ENCODE measurements around the gene DET1.
"Not testable (repeated sequence)": the region's sequence is repeated elsewhere in the genome, so short reads cannot be mapped to it uniquely, and the experiment has no call there.

Gene DET1

DNA sequence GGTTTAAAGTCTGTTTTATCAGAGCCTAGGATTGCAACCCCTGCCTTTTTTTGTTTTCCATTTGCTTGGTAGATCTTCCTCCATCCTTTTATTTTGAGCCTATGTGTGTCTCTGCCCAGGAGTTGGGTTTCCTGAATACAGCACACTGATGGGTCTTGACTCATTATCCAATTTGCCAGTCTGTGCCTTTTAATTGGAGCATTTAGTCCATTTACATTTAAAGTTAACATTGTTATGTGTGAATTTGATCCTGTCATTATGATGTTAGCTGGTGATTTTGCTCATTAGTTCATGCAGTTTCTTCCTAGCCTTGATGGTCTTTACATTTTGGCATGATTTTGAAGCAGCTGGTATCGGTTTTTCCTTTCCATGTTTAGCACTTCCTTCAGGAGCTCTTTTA lies 11.5 kb upstream of the DET1 start:
- in situ Hi-C loops (cut with MboI; ENCODE audit: low sequenced_read_pairs); H3K4me1 ChIP-seq; H3K4me3 ChIP-seq; H3K36me3 ChIP-seq (replicated peaks); DNase-seq (ENCODE audit: low spot score in 2 of 2); H3K27me3 ChIP-seq (ENCODE audit: low read depth): not testable (repeated sequence)
- H3K9me3 ChIP-seq = peaks cover 19% of the 10 kb centered on the region

DNA sequence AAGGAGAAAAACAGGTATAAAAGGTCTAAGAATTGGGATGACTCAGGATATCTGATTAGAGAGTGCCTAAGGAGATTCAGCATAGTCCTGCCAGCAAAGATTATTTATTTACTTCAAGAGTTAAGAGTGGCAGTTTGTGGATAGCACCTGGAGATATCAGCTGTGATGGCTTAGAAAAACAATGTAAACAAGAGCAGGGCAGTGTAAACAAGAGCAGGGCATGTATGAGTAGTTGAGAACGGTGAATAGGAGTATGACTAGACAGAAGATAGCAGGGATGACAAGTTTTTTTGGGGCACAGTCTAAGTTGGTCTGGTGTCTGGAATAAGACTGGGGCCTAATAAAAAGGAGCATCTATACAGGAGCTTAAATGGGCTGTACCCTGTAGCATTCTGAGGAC lies 1.5 kb upstream of the DET1 start:
- H3K36me3 ChIP-seq (replicated peaks); H3K9me3 ChIP-seq; H3K27me3 ChIP-seq (ENCODE audit: low read depth); H3K4me3 ChIP-seq; DNase-seq (ENCODE audit: low spot score in 2 of 2); in situ Hi-C loops (cut with MboI; ENCODE audit: low sequenced_read_pairs): not testable (repeated sequence)
- H3K4me1 ChIP-seq = peaks cover 12% of the 10 kb centered on the region

DNA sequence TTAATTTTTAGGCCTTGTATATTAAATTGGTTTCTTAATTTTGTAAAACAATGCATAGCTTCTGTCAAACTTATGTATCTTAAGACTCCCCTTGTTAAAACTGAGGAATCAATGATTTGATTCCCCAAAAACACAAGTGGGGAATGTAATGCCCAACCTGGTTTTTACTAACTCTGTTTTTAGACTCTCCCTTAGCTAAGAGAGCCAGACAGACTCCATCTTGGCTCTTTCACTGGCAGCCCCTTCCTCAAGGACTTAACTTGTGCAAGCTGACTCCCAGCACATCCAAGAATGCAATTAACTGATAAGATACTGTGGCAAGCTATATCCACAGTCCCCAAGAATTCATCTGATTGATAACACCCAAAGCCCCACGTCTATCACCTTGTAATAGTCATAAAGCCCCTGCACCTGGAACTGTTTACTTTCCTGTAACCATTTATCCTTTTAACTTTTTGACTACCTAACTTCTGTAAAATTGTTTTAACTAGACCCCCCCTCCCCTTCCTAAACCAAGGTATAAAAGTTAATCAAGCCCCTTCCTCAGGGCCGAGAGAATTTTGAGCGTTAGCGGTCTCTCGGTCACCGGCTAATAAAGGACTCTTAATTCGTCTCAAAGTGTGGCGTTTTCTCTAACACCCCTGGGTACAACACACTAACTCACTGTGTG lies 768 bp downstream of the DET1 start:
- H3K36me3 ChIP-seq (replicated peaks) = peaks cover 10% of the 10 kb centered on the region; the same call in 1 of the 2 replicates
- H3K4me1 ChIP-seq = peaks cover 31% of the 10 kb centered on the region
- DNase-seq (ENCODE audit: low spot score in 2 of 2); H3K27me3 ChIP-seq (ENCODE audit: low read depth); in situ Hi-C loops (cut with MboI; ENCODE audit: low sequenced_read_pairs); H3K9me3 ChIP-seq: not testable (repeated sequence)
- H3K4me3 ChIP-seq = peak overlapping the region; percentile 59

DNA sequence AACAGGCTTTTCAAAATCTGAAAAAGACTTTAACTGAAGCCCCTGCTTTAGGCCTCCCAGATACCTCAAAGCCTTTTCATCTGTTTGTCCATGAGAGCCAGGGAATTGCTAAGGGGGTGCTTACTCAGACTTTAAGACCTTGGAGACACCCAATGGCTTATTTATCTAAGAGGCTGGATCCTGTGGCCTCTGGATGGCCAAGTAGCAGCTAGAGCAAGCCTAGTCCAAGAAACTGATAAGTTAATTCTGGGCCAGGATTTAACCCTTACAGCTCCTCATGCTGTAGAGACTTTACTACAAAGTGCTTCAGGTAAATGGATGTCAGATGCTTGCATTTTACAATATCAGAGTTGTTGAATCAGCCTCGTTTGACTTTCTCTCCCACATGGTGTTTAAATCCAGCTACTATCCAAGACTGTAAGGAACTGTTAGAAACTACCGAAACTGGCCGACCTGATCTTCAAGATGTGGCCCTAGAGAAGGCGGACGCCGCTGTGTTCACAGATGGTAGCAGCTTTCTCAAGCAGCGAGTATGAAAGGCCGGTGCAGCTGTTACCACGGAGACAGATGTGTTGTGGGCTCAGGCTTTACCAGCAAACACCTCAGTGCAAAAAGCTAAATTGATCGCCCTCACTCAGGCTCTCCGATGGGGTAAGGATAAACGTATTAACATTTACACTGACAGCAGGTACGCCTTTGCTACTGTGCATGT lies 3.3 kb downstream of the DET1 start:
- no peaks in the 10 kb centered on the region; the same call in 1 of the 2 replicates for H3K9me3 ChIP-seq
- DNase-seq (ENCODE audit: low spot score in 2 of 2) = no peak
- in situ Hi-C loops (cut with MboI; ENCODE audit: low sequenced_read_pairs) = loop anchor here (5.0 kb wide), 1 partner anchor 66 kb away; no protein-coding TSS in a partner anchor
- peaks cover 13% of the 10 kb centered on the region for H3K36me3 ChIP-seq (replicated peaks)
- H3K27me3 ChIP-seq (ENCODE audit: low read depth) = no peaks in the 10 kb centered on the region
- peaks cover 46% of the 10 kb centered on the region for H3K4me1 ChIP-seq
- H3K4me3 ChIP-seq = no peak overlapping the region

DNA sequence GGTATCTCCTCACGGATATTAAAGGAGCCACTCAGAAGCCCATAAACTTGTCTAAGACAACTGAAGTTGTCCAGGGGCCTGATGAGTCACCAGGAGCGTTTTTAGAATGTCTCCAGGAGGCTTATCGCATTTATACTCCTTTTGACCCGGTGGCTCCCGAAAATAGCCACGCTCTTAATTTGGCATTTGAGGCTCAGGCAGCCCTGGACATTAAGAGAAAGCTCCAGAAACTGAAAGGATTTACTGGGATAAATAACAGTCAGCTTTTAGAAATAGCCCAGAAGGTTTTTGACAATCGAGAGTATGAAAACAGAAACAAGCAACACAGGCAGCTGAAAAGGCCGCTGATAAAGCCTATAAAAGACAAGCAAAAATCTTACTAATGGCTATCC lies 4.1 kb downstream of the DET1 start:
- peaks cover 46% of the 10 kb centered on the region for H3K4me1 ChIP-seq
- in situ Hi-C loops (cut with MboI; ENCODE audit: low sequenced_read_pairs) = loop anchor here (5.0 kb wide), 1 partner anchor 65 kb away; no protein-coding TSS in a partner anchor
- H3K36me3 ChIP-seq (replicated peaks) = peaks cover 13% of the 10 kb centered on the region
- H3K4me3 ChIP-seq = no peak overlapping the region
- peak; percentile 45 to 58 for DNase-seq (ENCODE audit: low spot score in 2 of 2)
- H3K27me3 ChIP-seq (ENCODE audit: low read depth) = no peaks in the 10 kb centered on the region
- no peaks in the 10 kb centered on the region; the same call in 1 of the 2 replicates for H3K9me3 ChIP-seq

DNA sequence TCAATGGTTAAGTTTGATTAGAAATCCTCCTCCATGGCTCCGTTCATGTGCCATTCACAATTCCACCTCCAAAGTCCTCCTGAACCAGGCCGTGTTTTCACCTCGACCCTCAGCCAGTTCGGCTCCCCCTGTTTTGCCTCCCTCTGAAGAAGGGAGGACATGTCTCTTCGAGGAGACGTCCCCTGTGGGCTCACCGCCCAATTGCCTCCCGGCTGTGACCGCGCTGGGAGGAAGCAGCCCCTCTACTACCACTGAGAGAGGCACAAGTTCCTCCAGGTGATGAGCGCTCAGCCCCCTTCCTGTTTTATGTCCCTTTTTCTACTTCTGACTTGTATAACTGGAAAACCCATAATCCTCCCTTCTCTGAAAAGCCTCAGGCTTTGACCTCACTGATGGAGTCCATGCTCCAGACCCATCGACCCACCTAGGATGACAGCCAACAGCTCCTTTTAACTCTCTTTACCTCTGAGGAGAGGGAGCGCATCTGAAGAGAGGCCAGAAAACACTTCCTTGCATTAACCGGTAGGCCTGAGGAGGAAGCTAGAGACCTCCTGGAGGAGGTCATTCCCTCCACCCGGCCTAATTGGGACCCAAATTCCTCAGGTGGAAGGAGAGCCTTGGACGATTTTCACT lies 4.7 kb downstream of the DET1 start:
- Histone ChIP-seq H3K4me1 (peaks cover 44% of the 10 kb centered on the region), H3K9me3 (no peaks in the 10 kb centered on the region; the same call in 1 of the 2 replicates), H3K36me3 (replicated peaks) (peaks cover 13% of the 10 kb centered on the region), H3K27me3 (ENCODE audit: low read depth) (no peaks in the 10 kb centered on the region), H3K4me3 (no peak overlapping the region; the same call in 1 of the 2 replicates)
- in situ Hi-C loops (cut with MboI; ENCODE audit: low sequenced_read_pairs) = loop anchor here (5.0 kb wide), 1 partner anchor 65 kb away; no protein-coding TSS in a partner anchor
- peak in 1 of 2 experiments; percentile 37 for DNase-seq (ENCODE audit: low spot score in 2 of 2)

DNA sequence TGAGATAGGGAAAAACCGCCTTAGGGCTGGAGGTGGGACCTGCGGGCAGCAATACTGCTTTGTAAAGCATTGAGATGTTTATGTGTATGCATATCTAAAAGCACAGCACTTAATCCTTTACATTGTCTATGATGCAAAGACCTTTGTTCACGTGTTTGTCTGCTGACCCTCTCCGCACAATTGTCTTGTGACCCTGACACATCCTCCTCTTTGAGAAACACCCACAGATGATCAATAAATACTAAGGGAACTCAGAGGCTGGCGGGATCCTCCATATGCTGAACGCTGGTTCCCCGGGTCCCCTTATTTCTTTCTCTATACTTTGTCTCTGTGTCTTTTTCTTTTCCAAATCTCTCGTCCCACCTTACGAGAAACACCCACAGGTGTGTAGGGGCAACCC lies 5.4 kb downstream of the DET1 start:
- H3K9me3 ChIP-seq; H3K4me3 ChIP-seq; H3K27me3 ChIP-seq (ENCODE audit: low read depth): not testable (repeated sequence)
- peaks cover 13% of the 10 kb centered on the region for H3K36me3 ChIP-seq (replicated peaks)
- peak; percentile 62 to 71 for DNase-seq (ENCODE audit: low spot score in 2 of 2)
- in situ Hi-C loops (cut with MboI; ENCODE audit: low sequenced_read_pairs) = loop anchor here (5.0 kb wide), 1 partner anchor 64 kb away; no protein-coding TSS in a partner anchor
- peaks cover 43% of the 10 kb centered on the region for H3K4me1 ChIP-seq

DNA sequence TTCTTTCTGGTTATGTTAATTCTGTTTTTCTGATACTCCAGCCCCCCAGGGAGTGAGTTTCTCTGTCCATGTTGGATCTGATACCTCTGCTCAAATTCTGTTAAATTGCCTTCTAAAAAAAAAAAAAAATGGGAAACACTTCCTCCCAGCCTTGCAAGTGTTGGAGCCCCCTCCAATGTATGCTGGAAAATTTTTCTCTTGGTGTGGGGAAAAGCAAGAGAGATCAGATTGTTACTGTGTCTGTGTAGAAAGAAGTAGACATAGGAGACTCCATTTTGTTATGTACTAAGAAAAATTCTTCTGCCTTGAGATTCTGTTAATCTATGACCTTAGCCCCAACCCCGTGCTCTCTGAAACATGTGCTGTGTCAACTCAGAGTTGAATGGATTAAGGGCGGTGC lies 6.1 kb downstream of the DET1 start:
- H3K36me3 ChIP-seq (replicated peaks) = peaks cover 13% of the 10 kb centered on the region
- in situ Hi-C loops (cut with MboI; ENCODE audit: low sequenced_read_pairs) = loop anchor here (5.0 kb wide), 1 partner anchor 63 kb away; no protein-coding TSS in a partner anchor
- peak in 1 of 2 experiments; percentile 40 for DNase-seq (ENCODE audit: low spot score in 2 of 2)
- not testable (repeated sequence) for H3K27me3 ChIP-seq (ENCODE audit: low read depth); H3K4me3 ChIP-seq; H3K9me3 ChIP-seq
- peaks cover 40% of the 10 kb centered on the region for H3K4me1 ChIP-seq

DNA sequence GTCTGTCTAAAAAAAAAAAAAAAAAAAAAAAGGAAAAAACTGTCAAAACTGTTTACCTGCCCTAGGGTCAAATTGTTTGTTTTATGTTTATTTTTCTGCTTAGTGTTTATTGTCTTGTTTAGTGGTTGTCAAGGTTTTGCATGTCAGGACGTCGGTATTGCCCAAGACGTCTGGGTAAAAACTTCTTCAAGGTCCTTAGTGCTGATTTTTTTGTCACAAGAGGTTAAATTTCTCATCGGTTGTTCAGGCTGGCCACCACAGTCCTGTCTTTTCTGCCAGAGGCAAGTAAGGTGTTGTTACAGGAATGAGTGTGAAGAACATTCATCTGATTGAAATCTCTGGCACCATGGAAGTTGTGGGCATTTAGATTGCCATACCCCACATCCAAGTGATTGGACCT lies 7.0 kb downstream of the DET1 start:
- Histone ChIP-seq H3K4me1 (peaks cover 37% of the 10 kb centered on the region), H3K9me3 (peaks cover 3% of the 10 kb centered on the region; the same call in 1 of the 2 replicates), H3K27me3 (ENCODE audit: low read depth) (no peaks in the 10 kb centered on the region), H3K36me3 (replicated peaks) (peaks cover 13% of the 10 kb centered on the region), H3K4me3 (no peak overlapping the region)
- no peak for DNase-seq (ENCODE audit: low spot score in 2 of 2)
- in situ Hi-C loops (cut with MboI; ENCODE audit: low sequenced_read_pairs) = loop anchor here (5.0 kb wide), 1 partner anchor 78 kb away; no protein-coding TSS in a partner anchor

DNA sequence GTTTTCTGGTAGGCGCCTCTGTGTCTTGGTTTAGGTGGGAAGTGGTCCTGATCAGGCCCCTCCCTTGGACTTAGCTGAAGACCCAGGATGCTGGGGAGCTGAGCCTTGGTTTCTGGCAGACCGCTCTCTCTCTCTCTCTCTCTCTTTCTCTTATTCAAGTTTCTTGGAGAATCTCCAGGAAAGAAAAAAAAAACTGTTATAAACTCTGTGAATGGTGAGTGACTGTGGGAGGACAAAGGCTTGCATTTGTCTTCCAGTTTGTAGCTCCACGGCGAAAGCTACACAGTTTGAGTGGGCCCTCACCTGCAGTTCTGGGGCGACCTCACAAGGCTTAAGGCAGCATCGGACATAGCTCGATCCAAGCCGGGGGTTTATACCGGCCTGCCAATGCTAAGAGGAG lies 7.5 kb downstream of the DET1 start:
- in situ Hi-C loops (cut with MboI; ENCODE audit: low sequenced_read_pairs) = loop anchor here (5.0 kb wide), 1 partner anchor 78 kb away; no protein-coding TSS in a partner anchor
- DNase-seq (ENCODE audit: low spot score in 2 of 2) = peak; percentile 45 to 47
- Histone ChIP-seq H3K36me3 (replicated peaks) (peaks cover 13% of the 10 kb centered on the region), H3K4me3 (no peak overlapping the region), H3K27me3 (ENCODE audit: low read depth) (no peaks in the 10 kb centered on the region), H3K9me3 (peaks cover 3% of the 10 kb centered on the region; the same call in 1 of the 2 replicates), H3K4me1 (peaks cover 37% of the 10 kb centered on the region)

DNA sequence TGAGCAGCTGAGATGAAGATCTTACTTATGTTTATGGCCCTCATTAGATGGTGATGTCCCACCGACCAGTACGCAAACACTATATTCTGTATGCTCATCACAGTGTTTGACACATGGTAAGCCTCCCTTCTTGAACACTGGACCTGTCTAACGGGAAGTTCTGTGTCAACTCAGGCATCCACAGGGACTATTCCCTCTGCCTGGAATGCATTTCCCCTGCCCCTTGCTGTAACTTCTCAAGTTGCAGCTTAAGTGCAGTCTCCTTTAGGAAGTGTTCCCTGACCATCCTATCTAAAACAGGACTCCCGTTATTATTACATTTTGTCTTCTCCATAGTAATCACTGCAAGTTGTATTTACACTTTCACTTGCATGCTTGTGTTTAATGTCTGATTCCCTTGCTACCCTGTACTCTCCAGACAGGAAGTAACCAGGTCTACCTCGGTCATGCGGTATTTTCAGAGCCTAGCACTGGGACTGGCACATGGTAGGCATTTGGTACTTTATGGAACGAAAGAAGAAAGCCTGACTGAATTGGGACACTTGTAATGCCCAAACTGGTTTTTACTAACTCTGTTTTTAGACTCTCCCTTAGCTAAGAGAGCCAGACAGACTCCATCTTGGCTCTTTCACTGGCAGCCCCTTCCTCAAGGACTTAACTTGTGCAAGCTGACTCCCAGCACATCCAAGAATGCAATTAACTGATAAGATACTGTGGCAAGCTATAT lies 8.7 kb downstream of the DET1 start:
- in situ Hi-C loops (cut with MboI; ENCODE audit: low sequenced_read_pairs) = loop anchor here (5.0 kb wide), 1 partner anchor 80 kb away; no protein-coding TSS in a partner anchor
- Histone ChIP-seq H3K9me3 (peaks cover 3% of the 10 kb centered on the region), H3K4me3 (no peak overlapping the region), H3K4me1 (peaks cover 32% of the 10 kb centered on the region), H3K27me3 (ENCODE audit: low read depth) (no peaks in the 10 kb centered on the region), H3K36me3 (replicated peaks) (peaks cover 16% of the 10 kb centered on the region)
- DNase-seq (ENCODE audit: low spot score in 2 of 2) = no peak

DNA sequence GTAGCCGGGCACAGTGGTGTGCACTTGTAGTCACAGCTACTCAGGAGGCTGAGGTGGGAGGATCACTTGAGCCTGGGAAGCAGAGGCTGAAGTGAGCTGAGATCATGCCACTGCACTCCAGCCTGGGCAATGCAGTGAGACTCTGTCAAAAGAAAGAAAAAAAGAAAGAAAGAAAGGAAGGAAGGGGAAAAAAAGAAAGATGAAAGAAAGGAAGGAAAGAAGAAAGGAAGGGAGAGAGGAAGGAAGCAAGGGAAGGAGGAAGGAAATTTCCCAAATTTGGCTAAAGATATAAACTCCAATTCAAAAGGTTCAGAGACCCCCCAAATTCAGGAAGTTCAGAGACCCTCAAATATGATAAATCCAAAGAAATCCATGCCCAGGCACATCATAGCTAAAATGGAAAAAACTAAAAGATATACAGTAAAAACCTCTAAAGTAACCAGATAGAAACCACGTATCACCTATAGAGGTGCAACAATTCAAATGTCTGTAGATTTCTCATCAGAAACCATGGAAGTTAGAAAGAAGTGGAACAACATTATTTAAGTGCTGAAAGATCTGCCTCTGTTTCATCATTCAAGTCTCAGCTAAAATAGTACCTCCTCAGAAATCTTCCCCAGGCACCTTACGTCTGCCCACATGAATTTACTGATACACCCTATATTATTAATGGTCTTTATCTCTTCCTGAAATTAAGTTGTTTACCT lies 10.7 kb downstream of the DET1 start:
- in situ Hi-C loops (cut with MboI; ENCODE audit: low sequenced_read_pairs) = loop anchor here (5.0 kb wide), 1 partner anchor 82 kb away; no protein-coding TSS in a partner anchor
- no peak for DNase-seq (ENCODE audit: low spot score in 2 of 2)
- peaks cover 16% of the 10 kb centered on the region for H3K4me1 ChIP-seq
- H3K9me3 ChIP-seq = peaks cover 3% of the 10 kb centered on the region
- H3K36me3 ChIP-seq (replicated peaks) = peaks cover 21% of the 10 kb centered on the region
- no peaks in the 10 kb centered on the region for H3K27me3 ChIP-seq (ENCODE audit: low read depth)
- H3K4me3 ChIP-seq = no peak overlapping the region
